Right atrium auricular region (tissue), 2 donors: ENCODE measurements around the gene TSC22D2. TPM values are rescaled to one million over a fixed set of nuclear protein-coding genes. Genes with fewer than 3 reads are reported as not detected.

ENCODE experiments used
- DNase-seq: peaks from one replicate; pipeline ENCODE4 v3.0.0-alpha.2; 2019; ENCODE audit warnings: low spot score
- H3K27ac ChIP-seq, 2 donors: fragments of 200-600 bp; sonication (generic); 1 replicate in 1 of 2; 2 replicates in 1 of 2; pipeline ENCODE4 v1.5.1; 2016 to 2019
- H3K27me3 ChIP-seq, 2 donors: fragments of 200-600 bp; sonication (generic); one replicate each; pipeline versions ENCODE4 v1.5.1 to v1.6.0; 2017 to 2019
- H3K36me3 ChIP-seq: fragments of 200-600 bp; sonication (generic); one replicate; pipeline ENCODE4 v1.5.1; 2016
- H3K4me1 ChIP-seq, 2 donors: fragments of 200-600 bp; sonication (generic); one replicate each; pipeline versions ENCODE4 v1.5.1 to v1.6.0; 2017 to 2019
- H3K4me3 ChIP-seq, 2 donors: fragments of 200-600 bp; sonication (generic); 1 replicate in 1 of 2; 2 replicates in 1 of 2; pipeline ENCODE4 v1.5.1; 2017 to 2019; ENCODE audit warnings: mild to moderate bottlenecking in 1 of 2, moderate library complexity in 1 of 2
- H3K9me3 ChIP-seq, 2 donors: fragments of 200-600 bp; sonication (generic); one replicate each; pipeline ENCODE4 v1.5.1; 2019
- total RNA-seq, 2 donors: library from RNA; depleted of rRNA; stranded (reverse); fragments of >200 nt; gene quantifications; one replicate each; pipeline ENCODE4 v1.1.0, GENCODE V29; 2016
- TF ChIP-seq, protein P1 (sequence below), 2 donors: fragments of 200-600 bp; sonication (generic); IDR thresholded peaks; one replicate each; pipeline ENCODE4 v1.5.1; 2019; ENCODE audit warnings: antibody characterized with exemption in 2 of 2

TSC22D2 gene
- total RNA-seq, 2 donors from 2014 or later: 18.1 to 23.5 TPM

DNA sequence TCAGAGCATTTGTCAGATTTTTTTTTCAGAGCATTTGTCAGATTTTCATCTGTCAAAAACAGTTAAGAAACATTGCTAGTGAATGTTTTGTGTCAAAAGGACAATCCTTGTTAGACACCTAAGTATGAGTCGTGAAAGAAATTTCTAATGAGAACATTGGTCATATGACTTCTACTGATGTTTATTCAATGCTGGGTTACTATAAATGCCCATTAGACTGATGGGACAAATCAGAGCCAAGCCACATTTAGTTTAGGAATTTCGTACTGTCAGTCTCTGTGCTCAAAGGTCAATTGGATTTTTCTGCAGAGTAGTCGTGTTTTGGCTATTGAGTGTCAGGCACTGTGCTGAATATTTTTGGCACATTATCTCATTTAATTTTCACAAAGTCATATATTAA lies 31.6 kb downstream of the TSC22D2 start:
- no peaks in the 10 kb centered on the region for H3K27me3 ChIP-seq
- H3K9me3 ChIP-seq: no peaks in the 10 kb centered on the region
- TF ChIP-seq, protein P1, sequence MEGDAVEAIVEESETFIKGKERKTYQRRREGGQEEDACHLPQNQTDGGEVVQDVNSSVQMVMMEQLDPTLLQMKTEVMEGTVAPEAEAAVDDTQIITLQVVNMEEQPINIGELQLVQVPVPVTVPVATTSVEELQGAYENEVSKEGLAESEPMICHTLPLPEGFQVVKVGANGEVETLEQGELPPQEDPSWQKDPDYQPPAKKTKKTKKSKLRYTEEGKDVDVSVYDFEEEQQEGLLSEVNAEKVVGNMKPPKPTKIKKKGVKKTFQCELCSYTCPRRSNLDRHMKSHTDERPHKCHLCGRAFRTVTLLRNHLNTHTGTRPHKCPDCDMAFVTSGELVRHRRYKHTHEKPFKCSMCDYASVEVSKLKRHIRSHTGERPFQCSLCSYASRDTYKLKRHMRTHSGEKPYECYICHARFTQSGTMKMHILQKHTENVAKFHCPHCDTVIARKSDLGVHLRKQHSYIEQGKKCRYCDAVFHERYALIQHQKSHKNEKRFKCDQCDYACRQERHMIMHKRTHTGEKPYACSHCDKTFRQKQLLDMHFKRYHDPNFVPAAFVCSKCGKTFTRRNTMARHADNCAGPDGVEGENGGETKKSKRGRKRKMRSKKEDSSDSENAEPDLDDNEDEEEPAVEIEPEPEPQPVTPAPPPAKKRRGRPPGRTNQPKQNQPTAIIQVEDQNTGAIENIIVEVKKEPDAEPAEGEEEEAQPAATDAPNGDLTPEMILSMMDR (IDR thresholded peaks at IDR 0.05): no peak
- no peak for DNase-seq
- H3K27ac ChIP-seq: no peak overlapping the region
- H3K36me3 ChIP-seq: no peaks in the 10 kb centered on the region
- H3K4me3 ChIP-seq: no peak overlapping the region
- H3K4me1 ChIP-seq: peaks cover 0 to 15% of the 10 kb centered on the region in 2 donors

DNA sequence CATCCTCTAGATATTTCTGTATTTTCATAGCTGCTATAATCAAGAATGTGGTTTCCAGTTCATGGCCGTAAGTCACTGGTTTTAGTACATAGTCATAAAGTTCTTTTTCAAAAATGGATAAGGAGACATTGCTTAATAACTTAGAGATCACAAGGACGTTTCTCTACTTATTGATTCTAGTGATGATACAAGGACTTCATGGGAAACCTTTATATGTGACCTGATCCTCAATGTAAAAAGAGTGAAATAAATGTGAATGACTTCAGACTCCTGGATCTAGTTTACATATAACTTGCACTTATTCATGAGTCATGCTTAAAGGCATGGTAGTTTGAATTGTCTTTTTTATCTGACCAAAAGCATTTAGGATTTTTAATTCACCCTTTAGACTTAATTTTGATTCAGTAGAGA lies 35.2 kb downstream of the TSC22D2 start:
- Histone ChIP-seq H3K4me1 (peaks cover 0 to 14% of the 10 kb centered on the region in 2 donors), H3K9me3 (no peaks in the 10 kb centered on the region), H3K4me3 (no peak overlapping the region), H3K27ac (no peak overlapping the region), H3K27me3 (no peaks in the 10 kb centered on the region), H3K36me3 (no peaks in the 10 kb centered on the region)
- TF ChIP-seq, protein P1 (IDR thresholded peaks at IDR 0.05): no peak
- DNase-seq: no peak

DNA sequence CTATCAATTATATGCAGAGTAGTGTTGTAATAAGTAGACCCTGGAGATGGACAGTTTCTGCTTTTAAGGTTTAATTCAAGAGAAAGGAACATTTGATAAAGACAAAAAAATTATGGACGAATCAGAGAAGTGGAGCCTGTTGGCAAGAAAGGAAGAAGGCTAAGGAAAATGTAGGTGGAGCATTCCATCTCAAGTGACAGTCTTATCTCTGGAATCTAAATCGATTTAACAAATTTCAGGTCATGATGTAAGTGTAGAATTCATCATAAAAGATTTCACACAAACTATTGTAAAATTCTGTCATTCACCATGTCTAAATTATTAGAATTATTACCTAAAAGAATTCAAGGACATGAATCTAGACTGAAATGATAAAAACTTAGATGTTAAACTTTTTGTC lies 36.3 kb downstream of the TSC22D2 start:
- Histone ChIP-seq H3K27ac (no peak overlapping the region), H3K4me3 (no peak overlapping the region), H3K27me3 (no peaks in the 10 kb centered on the region), H3K9me3 (no peaks in the 10 kb centered on the region), H3K4me1 (peaks cover 0 to 21% of the 10 kb centered on the region in 2 donors), H3K36me3 (no peaks in the 10 kb centered on the region)
- DNase-seq: no peak
- TF ChIP-seq, protein P1 (IDR thresholded peaks at IDR 0.05): no peak

DNA sequence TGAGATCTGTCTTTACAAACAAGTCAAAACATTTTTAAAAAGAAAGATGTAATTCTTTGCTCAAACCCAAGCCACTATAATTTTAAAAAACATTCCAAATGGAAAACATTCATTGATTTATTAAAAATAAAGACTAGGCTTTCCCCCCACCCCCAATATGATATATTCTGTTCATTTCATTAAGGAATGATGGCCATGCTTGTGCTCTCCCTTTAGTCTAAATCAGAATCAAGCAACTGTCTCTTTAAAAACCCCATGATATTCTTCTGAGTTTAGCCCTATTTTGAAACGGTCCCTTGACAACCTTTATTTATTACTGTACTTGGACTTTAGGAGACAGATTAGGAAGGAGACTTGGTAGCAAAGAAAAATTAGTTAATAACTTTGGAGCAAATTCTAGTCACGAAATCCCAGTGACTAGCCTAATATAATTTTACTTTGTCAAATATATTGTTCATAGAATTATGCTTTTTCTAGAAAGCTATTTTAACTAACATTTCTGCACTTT lies 38.4 kb downstream of the TSC22D2 start:
- no peak overlapping the region for H3K27ac ChIP-seq
- peaks cover 0 to 36% of the 10 kb centered on the region in 2 donors for H3K4me1 ChIP-seq
- no peaks in the 10 kb centered on the region for H3K9me3 ChIP-seq
- H3K36me3 ChIP-seq: no peaks in the 10 kb centered on the region
- H3K4me3 ChIP-seq: no peak overlapping the region
- H3K27me3 ChIP-seq: no peaks in the 10 kb centered on the region
- TF ChIP-seq, protein P1 (IDR thresholded peaks at IDR 0.05): no peak
- no peak for DNase-seq

DNA sequence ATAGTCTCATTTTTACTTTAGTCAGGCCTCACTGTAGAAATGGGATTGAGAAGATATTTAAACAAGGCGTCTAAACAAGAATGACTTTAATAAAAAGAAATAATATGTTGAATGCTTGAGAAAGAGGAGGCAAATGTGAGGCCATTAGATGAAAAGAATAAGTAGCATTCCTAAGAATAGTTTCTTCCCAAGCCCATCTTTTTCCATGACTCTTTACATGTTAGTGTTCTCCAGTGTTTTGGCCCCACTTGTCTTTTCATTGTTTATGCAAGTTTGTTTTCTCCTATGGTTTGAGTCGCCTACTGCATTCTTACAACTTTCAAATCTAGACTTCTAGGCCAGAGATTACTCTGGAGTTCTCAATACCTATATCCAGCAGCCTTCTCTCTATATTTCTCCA lies 39.0 kb downstream of the TSC22D2 start:
- TF ChIP-seq, protein P1 (IDR thresholded peaks at IDR 0.05): no peak
- Histone ChIP-seq H3K4me3 (no peak overlapping the region), H3K9me3 (no peaks in the 10 kb centered on the region), H3K27me3 (no peaks in the 10 kb centered on the region), H3K27ac (no peak overlapping the region), H3K36me3 (no peaks in the 10 kb centered on the region), H3K4me1 (peaks cover 0 to 42% of the 10 kb centered on the region in 2 donors)
- no peak for DNase-seq
